NCI-H524 (cell line): Measurements from ENCODE around the gene FBXW5.

Experiments used
- DNase-seq, 2 experiments: peaks; one replicate each; lab custom pipeline; 2025; lab: John Stamatoyannopoulos, UW

The FBXW5 gene

DNA sequence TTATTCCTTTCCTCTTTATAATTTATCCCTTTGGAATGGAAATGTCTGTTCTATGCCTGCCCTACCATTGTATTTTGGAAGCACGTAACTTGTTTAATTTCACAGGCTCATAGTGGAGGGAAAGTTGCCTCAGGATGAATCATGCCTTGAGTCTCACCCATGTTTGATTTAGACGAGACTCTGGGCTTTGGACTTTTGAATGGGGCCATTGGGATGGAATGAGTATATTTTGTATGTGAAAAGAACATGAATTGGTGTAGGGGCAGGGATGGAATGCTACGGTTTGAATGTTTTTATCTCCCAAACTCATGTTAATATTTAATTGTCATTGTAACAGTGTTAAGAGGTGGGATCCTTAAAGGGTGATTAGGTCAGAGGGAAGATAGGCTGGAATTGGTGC lies 10.3 kb downstream of the FBXW5 start:
- DNase-seq, result no peak

DNA sequence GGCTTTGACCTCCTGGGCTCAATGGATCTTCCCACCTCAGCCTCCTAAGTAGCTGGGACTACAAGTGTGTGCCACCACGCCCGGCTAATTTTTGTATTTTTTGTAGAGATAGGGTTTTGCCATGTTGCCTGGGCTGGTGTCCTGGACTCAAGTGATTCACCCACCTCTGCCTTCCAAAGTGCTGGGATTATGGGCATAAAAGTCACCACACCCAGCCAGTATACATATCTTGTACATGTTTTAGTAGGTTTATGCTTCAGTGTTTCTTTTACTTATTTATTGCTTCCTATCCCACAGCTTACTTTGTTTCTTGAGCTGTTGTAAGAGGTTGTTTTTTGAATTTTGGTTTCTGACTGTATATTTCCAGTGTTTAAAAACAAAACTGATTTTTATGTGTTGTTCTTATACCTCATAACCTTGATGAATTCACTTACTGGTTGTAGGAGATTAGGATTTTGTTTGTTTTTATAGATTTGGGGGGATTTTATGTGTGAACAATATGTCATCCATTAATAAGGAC lies 12.9 kb downstream of the FBXW5 start:
- DNase-seq, result no peak

DNA sequence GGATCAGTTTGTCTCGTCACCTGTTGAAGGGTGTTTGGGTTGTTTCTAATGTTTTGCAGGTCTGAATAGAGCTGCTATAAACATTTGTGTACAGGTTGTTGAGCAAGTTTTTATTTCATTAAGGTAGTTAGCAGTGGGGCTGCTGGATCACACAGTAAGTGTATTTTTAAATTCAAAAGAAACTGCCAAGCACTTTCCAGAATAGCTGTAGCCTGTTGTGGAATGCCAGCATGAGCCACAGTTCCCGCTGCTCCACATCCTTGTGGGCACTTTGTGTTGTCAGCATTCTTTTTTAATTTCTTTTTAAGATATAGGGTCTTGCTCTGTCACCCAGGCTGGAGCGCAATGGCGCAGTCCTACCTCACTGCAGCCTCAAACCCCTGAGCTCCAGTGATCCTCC lies 14.5 kb downstream of the FBXW5 start:
- DNase-seq, result no peak

DNA sequence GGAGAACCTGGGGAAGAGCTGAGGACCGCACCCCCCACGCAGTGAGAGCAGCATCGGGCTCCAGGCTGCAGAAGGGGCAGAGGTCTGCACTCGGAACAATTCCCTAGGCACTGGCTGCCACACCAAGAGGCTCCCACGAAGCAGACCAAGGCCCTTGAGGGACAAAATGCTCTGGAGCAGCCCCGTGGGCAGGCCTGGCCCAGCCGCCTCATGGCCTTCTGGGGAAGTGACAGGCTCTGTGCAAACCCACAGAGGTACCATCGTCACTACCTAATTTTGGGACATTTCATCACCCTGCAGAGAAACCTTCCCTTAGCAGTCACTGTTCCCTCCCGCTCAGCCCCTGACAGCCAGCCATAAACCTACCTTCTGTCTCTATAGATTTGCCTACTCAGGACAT lies 15.9 kb downstream of the FBXW5 start:
- DNase-seq, result no peak

DNA sequence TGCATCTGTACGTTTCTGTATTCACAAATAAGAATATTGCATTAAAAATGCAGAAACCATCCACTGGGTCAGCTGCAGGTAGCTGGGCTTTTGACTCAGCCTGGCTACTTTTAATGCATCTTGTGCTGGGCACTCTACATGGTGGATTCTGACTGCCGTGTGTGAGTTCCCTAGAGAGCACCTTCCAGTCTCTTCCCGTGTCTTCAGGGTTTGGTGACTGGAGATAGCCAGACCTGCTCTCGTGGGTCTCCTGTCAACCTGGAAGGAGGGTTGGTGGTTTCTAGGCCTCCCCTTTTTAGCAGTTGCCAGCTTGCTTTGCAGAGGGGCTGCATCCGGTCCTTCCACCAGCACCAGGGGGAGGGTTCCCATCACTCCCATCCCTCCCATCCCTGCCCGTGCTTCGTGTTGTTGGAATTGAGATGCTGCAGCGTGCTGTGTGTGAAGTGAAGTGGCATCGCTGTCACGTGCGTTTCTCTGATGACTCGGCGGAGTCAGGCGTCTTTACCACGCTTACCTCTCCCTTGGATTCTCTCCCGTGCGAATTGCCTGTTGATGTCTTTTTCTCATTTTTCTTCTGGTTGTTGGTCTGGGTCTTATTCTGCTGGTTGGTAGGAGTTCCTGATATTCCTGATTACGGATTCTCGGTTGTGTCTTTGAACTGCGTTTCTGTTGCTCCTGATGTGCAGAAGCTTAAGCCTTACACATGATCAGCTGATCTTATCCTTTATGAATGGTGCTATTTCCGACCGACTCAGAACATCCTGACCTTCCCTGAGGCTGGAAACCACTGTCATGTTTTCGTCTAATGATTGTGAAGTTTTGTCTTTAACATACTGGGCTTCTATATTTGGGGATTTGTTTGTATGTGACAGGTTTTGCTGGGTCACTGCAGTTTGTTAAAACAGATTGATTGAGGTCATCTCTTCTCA lies 16.9 kb downstream of the FBXW5 start:
- DNase-seq, result no peak

DNA sequence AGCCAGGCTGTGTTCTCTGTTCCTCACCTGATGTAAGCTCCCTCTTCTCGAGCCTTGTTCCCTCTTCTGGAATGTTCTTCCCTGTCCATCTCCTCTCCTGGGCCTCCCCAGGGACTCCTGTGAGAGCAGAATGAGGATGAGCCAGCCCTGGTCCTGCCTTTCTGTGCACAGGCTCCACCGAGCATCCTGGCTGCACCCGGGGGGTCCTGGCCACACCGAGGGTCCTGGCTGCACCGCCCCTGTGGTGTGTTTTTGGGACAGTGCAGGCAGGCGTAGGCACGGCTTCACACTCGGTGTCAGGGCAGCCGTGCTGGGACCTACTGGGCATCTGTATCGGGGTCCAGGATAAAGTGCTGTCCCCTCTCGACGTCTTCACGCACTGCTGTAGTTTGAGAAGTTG lies 17.8 kb downstream of the FBXW5 start:
- DNase-seq, result no peak

DNA sequence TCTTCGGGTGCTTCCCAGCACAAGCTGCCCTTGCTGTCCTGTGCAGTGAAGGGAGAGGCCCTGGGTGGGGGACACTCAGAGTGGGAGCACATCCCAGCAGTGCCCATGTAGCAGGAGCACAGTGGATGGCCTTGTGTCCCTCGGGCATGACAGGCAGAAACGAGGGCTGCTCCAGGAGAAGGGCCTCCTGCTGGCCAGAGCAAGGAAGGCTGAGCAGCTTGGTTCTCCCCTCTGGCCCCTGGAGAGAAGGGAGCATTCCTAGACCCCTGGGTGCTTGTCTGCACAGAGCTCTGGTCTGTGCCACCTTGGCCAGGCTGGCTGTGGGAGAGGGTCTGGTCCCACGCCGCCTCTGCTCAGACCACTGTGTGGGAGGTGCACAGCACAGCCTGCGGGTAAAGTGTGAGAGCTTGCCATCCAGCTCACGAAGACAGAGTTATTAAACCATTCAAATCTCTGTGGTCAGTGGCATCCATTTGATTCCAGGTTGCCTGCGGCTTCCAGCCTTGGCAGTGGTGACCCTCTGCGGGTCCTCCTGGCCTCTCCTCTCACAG lies 18.3 kb downstream of the FBXW5 start:
- DNase-seq, result no peak

DNA sequence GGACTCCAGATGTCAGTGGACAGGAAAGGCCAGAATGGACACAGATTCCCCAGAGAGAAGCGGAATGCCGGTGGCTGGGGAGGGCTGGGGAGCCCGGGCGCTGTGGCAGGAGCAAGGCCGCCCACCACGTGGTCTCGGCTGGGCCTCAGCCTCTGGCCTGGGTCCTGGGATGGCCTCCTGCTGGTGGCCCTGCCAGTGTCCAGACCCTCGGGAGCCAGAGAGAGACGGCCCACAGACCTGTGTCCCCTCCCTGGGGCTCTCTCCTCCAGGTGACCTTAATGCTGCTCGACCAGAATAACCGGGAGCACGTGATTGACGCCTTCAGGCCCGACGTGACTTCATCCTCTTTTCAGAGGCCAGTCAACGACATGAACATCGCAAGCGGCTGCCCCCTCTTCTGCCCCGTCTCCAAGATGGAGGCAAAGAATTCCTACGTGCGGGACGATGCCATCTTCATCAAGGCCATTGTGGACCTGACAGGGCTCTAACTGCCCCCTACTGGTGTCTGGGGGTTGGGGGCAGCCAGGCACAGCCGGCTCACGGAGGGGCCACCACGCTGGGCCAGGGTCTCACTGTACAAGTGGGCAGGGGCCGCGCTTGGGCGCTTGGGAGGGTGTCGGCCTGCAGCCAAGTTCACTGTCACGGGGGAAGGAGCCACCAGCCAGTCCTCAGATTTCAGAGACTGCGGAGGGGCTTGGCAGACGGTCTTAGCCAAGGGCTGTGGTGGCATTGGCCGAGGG lies 19.0 kb downstream of the FBXW5 start:
- DNase-seq, result no peak

DNA sequence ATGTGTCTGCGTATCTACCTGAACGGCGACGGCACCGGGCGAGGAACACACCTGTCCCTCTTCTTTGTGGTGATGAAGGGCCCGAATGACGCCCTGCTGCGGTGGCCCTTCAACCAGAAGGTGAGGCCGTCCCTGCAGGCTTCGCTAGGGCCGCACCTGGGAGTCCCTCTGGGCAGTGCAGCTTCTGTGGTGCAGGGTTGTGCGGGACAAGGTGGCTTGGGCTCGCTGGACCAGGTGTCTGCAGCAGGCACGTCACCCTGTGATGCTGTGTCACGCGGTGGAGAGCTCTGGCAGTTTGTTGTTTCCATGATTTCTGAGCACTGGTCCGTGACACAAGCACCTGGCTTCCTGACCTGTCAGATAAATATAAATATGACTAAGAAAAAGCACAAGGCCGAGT lies 20.7 kb downstream of the FBXW5 start:
- DNase-seq, result no peak

DNA sequence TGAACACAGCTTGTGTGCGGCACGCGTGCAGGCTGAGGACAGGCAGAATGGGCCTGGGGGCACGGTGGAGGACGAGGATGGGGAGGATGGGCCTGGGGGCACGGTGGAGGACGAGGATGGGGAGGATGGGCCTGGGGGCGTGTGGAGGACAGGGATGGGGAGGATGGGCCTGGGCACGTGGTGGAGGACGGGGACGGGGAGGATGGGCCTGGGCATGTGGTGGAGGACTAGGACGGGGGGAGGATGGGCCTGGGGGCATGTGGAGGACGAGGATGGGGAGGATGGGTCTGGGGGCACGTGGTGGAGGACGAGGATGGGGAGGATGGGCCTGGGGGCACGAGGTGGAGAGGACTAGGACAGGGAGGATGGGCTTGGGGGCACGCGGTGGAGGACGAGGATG lies 22.0 kb downstream of the FBXW5 start:
- no peak for DNase-seq

DNA sequence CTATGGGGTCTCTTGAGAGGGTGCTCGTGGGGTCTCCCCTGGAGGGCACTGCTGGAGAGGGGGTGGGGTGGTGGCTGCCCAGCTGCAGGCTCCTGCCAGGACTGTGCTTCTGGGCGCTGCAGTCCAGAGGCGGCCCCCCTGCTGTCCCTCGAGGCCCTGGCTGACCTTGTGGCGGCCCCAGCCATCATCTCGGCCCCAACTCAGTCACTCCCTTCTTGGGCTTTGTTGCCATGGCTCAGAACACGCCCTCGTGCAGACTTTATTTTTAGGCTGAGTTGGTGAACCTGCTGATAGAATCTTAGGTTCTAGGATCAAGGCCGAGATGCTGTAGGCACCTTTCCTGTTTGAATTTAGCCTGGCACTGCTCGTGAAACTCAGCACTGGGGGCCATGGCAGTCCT lies 22.8 kb downstream of the FBXW5 start:
- no peak for DNase-seq

DNA sequence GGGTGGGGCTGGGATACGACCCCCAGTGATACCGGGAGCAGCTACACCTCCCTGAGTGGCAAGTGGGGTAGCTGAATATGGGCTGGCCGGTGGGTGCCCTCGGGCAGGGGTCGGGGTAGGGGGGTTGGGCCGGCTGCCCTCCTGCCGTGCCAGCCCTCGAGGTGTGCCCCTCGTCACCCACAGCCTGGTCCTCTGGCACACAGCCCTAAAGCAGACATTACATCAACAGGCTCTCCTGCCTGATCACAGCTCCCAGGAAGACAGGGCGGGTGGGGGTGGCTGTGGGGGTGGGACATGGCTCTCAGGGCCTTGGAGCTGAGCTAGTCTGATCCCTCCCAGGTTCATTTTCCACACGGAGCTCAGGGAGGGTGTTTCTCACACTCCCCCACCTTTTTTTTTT lies 23.2 kb downstream of the FBXW5 start:
- no peak for DNase-seq

DNA sequence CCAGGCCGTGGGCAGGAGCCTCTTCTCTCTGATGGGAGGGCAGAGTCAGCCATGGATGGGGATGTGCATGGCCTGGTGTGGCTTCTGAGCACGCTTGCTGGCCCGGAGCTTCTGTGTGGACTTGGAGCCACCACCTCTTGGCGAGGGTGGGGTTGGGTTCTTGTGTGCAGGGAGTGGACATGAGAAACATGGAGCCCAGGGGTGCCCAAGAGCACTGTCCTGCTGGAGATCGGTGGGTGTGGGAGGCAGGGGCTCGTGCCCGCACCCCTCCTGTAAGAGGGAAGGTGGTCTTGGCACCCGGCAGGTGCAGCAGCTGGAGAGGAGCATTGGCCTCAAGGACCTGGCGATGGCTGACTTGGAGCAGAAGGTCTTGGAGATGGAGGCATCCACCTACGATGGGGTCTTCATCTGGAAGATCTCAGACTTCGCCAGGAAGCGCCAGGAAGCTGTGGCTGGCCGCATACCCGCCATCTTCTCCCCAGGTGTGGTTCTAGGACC lies 23.8 kb downstream of the FBXW5 start:
- no peak for DNase-seq

DNA sequence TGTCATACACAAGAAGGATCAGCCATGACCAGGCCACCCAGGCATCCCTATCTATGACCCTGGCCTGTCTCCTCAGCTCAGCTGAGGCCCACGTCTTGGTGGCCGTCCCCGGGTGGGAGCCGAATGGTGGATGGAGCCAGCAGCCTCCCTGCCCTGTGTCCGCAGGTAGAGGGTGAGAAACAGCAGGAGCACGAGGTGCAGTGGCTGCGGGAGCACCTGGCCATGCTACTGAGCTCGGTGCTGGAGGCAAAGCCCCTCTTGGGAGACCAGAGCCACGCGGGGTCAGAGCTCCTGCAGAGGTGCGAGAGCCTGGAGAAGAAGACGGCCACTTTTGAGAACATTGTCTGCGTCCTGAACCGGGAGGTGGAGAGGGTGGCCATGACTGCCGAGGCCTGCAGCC lies 24.5 kb downstream of the FBXW5 start:
- DNase-seq, result no peak

DNA sequence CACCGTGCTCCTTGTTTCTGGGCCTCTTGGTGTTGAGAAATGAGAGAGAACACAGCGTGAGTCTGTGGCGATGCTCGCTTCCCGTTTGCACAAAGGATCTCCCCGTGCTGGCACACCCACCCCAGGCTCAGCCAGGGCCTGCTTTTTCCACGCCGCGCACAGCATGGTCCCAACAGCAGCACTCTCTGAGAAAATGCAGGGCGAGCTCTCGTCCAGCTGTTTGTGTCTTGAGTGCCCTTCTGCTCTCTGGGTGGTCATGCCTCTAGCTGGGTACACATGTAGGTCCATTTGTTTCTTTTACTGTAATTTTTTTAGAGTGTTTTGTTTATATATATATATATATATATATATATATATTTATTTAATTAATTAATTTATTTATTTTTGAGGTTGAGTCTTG lies 26.6 kb downstream of the FBXW5 start:
- DNase-seq, result no peak

DNA sequence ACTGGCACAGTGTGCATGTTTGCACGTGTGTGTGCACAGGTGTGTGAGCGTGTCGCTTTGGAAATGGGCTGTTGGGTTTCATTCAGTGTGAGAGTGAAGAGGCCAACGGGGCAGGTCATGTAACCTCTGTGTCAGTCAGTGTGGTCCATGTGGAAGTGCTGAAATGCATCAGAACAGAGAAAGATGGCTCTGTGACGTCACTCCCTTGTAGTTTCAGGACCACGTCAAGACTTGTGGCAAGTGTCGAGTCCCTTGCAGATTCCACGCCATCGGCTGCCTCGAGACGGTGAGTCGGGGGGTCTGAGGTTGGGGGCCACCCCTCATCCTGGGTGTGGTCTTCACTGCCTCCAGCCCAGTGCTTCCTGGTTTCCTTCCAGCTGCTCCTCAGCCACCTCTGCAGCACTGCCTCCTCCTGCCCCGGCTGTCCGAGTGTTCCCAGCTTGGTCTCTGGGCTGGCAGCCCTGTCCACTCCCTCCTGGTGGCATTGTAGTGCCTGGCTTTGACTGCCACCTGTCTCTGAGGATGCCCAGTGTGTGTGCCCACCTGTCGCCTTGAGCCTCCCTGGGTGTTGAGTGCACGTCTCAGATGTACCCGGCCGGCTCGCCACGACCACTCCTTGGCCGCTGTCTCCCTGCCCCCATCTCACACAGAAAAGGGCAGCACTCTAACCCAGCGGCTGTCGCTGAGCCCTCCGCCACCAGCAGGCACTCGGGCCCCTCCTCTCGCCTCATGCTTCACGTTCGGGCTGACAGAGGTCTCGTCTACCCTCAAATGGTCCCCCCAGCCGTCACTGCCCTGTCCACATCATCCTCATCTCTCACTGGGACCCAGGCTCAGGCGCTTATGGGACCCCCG lies 28.0 kb downstream of the FBXW5 start:
- DNase-seq, result no peak

DNA sequence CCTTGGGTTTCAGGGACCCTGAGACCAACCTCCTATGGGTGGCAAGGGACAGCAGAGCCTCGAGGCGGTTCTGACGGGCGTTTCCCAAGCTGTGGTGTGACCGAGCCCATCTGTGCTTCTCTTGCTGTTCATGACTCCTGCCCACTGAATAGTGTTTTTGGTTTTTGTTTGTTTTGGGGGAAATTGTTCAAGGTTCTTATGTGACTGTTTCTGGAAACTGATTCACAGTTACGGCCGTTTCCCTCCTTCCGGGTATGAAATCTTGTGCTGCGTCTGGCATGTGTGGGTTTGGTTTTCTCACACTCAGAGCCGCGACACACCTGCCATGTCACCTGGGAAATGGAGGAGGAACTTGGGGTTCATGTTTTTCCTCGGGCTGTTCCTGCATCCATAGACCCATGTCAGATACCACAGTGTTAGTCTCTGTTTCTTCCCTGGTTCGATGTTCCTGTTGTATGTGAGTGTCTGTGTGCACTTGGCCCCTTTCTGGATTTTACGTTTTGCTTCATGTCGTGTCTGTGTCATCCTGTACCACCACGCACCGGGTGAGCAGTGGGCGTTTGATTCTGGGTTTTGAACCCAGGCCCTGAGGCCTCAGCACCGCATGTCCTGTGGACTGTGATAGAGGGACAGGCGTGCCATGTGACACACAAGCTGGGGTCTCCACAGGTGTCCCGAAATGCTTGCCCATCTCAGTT lies 28.8 kb downstream of the FBXW5 start:
- DNase-seq, result no peak

DNA sequence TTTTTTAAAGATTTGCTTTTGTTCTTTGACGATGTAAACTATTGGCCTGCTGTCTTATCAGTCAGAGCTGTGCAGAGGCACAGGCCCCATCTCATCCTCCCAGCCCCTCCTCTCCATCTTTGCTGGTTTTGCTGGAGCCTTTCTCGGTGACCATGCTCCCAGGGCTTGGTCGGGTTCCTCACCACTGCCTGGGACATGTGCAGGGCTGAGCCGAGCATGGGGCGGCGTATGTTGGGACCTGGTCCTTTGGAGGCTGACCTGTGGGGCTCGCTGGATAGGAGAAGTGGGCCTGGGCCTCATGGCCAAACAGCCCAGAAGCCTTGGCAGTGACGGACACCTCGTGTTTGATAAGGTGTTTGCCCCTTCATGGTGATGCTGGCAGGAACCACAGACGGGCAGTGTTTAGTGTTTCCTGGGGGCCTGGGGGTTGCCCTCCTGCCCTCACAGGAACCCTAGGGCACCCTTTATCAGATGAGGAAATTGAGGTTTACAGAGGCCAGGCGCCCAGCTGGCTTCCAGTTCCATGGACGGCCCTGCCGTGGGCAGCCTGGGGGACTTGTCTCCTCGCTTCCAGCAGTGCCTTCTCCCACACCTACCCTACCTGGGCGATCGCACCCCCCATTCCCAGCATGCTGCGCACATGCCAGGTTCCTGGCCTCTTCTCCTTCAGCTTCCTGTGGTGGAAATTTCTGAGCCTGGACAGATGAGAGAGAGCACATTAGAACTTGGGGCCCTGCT lies 30.7 kb downstream of the FBXW5 start:
- no peak for DNase-seq

DNA sequence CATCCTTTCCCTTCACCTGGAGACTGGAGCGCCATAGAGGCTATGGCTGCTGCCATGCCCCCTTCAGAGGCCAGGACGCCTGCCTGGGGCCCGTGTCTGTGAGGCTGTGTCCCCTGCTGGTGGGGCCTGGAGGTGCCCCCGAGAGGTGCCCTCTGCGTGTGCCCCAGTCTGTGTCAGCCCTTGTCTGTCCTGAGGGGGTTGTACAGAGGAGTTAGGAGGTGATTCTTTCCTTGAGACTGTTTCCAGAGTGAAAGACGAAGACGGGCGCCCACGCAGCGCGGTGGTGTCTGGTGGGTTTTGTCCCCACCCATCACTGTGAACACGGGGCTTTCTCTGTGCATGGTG lies 33.7 kb downstream of the FBXW5 start:
- no peak for DNase-seq

DNA sequence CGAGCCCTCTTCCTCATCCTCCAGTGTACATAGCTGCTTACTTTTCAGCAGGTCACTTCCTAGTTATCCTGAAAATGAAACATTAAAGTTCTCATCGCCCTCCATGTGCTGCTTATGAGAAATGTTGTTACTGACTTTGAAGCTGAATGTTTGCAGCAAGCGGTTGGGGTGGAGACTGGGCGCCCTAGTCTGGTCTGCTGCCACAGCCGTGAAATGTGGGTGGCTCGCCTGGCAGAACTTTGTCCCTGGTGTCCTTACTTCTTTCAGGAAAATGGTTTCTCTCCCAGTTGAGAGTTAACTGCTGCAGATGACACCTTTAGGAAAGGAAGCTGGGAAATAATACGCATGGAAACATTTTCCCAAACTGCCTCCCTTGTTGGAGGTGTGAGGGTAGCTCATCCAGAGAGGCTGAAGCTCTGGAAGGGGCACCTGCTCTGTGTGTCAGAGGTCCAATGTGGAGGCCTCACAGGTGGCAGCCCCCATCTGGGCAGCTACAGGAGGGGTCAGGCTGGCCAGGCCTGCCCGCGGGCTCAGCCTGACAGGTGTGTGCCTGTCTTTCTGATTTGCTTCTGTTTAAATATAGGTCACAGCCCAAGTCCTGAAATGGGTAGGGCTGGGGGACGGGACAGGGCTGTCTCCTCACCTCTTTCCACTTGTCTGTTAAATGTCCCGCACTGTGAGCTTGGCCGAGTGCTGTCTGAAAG lies 34.2 kb downstream of the FBXW5 start:
- DNase-seq, result no peak
